ENCODE results near the gene MROH8. TPM values are rescaled to one million over a fixed set of nuclear protein-coding genes. Genes with fewer than 3 reads are reported as not detected.

The MROH8 gene
- total RNA-seq, 4 donors from 2014 or later: 1.6 to 6.2 (median 3.2) TPM

DNA sequence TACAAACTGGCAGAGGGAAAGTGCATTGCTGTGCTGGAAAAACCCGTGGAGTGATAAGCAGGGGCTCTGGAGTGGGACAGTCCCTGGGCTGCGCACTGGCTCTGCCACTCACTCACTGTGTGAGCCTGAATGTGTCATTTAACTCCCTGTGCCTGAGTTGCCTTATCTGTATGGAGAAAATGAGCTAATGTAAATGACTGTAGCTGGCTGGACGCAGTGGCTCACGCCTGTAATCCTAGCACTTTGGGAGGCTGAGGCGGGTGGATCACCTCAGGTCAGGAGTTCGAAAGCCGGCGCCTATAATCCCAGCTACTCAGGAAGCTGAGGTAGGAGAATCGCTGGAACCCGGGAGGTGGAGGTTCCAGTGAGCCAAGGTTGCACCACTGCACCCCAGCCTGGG, 18.7 kb downstream of the MROH8 start:
- Histone ChIP-seq H3K36me3 (peaks cover 0 to 18% of the 10 kb centered on the region in 2 donors), H3K27me3 (no peaks in the 10 kb centered on the region), H3K4me1 (no peaks in the 10 kb centered on the region), H3K4me3 (no peak overlapping the region), H3K9me3 (no peaks in the 10 kb centered on the region), H3K27ac (no peak overlapping the region)
- WGBS, 2 donors (ENCODE audit: low coverage in 1 of 2): 64 to 88% methylated on average over 2 to 4 of the region's 10 CpGs
- ATAC-seq: no peak
- TF ChIP-seq, protein P1, sequence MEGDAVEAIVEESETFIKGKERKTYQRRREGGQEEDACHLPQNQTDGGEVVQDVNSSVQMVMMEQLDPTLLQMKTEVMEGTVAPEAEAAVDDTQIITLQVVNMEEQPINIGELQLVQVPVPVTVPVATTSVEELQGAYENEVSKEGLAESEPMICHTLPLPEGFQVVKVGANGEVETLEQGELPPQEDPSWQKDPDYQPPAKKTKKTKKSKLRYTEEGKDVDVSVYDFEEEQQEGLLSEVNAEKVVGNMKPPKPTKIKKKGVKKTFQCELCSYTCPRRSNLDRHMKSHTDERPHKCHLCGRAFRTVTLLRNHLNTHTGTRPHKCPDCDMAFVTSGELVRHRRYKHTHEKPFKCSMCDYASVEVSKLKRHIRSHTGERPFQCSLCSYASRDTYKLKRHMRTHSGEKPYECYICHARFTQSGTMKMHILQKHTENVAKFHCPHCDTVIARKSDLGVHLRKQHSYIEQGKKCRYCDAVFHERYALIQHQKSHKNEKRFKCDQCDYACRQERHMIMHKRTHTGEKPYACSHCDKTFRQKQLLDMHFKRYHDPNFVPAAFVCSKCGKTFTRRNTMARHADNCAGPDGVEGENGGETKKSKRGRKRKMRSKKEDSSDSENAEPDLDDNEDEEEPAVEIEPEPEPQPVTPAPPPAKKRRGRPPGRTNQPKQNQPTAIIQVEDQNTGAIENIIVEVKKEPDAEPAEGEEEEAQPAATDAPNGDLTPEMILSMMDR (IDR thresholded peaks at IDR 0.05): no peak
- TF ChIP-seq EP300 (IDR thresholded peaks at IDR 0.05) (no peak), POLR2A (IDR thresholded peaks at IDR 0.05) (no peak), POLR2AphosphoS5 (IDR thresholded peaks at IDR 0.05) (no peak)

- 92 to 96% methylated on average over 3 to 4 of the region's 4 CpGs for WGBS, 2 donors (ENCODE audit: low coverage in 1 of 2)
- Histone ChIP-seq H3K9me3 (no peaks in the 10 kb centered on the region), H3K36me3 (peaks cover 0 to 28% of the 10 kb centered on the region in 2 donors), H3K27ac (no peak overlapping the region), H3K27me3 (no peaks in the 10 kb centered on the region), H3K4me3 (no peak overlapping the region), H3K4me1 (no peaks in the 10 kb centered on the region)
- ATAC-seq: no peak
- no peak for TF ChIP-seq POLR2AphosphoS5 (IDR thresholded peaks at IDR 0.05)
- TF ChIP-seq EP300 (IDR thresholded peaks at IDR 0.05): no peak
- TF ChIP-seq, protein P1 (IDR thresholded peaks at IDR 0.05): no peak
- TF ChIP-seq POLR2A (IDR thresholded peaks at IDR 0.05): no peak
Observed at GRCh38 chr20:37158248-37158647, 21.1 kb downstream of the MROH8 start.

GRCh38 chr20:37155987-37156386, 23.4 kb downstream of the MROH8 start:
- no peak overlapping the region for H3K27ac ChIP-seq
- no peak overlapping the region for H3K4me3 ChIP-seq
- TF ChIP-seq POLR2A (IDR thresholded peaks at IDR 0.05) (no peak), POLR2AphosphoS5 (IDR thresholded peaks at IDR 0.05) (no peak), EP300 (IDR thresholded peaks at IDR 0.05) (no peak)
- TF ChIP-seq, protein P1 (IDR thresholded peaks at IDR 0.05): no peak
- no peaks in the 10 kb centered on the region for H3K27me3 ChIP-seq
- H3K4me1 ChIP-seq: no peaks in the 10 kb centered on the region
- H3K36me3 ChIP-seq: peaks cover 0 to 28% of the 10 kb centered on the region in 2 donors
- 86 to 98% methylated on average over 6 to 9 of the region's 9 CpGs for WGBS, 2 donors (ENCODE audit: low coverage in 1 of 2)
- no peak for ATAC-seq
- no peaks in the 10 kb centered on the region for H3K9me3 ChIP-seq

DNA sequence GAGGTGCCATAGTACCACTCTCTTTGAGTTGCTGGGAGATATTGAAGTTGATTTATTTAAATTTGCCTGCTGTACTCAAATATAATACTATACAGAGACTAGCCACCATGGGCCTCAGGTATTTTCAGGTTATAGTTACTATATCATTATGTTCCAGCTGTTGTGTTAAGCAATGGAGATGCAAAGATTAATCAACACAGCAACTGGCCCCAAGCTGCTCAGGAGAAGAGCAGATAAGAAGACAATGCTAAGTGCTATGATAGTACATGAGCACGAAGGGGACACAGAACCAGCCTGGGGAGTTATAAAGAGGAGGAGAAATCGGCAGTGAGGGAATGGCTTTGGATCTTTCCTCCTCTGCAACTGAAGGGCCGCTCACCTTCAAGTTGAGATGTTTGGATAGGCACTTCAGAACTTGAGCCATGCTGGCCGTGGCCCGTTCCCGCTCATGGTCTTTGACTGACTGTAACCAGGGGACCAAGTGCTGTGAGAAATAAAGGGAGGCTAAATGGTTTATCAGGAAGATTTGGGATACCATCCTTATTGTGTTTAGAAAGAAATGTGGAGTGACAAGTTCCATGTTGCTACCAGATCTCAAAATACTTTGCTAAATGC, 24.6 kb downstream of the MROH8 start:
- H3K9me3 ChIP-seq: no peaks in the 10 kb centered on the region
- peaks cover 0 to 28% of the 10 kb centered on the region in 2 donors for H3K36me3 ChIP-seq
- TF ChIP-seq POLR2A (IDR thresholded peaks at IDR 0.05) (no peak), POLR2AphosphoS5 (IDR thresholded peaks at IDR 0.05) (no peak), EP300 (IDR thresholded peaks at IDR 0.05) (no peak)
- TF ChIP-seq, protein P1 (IDR thresholded peaks at IDR 0.05): no peak
- H3K27me3 ChIP-seq: no peaks in the 10 kb centered on the region
- H3K4me3 ChIP-seq: no peak overlapping the region
- H3K4me1 ChIP-seq: no peaks in the 10 kb centered on the region
- no peak overlapping the region for H3K27ac ChIP-seq
- ATAC-seq: no peak
- 86 to 90% methylated on average over 2 to 6 of the region's 6 CpGs for WGBS, 2 donors (ENCODE audit: low coverage in 1 of 2)

DNA sequence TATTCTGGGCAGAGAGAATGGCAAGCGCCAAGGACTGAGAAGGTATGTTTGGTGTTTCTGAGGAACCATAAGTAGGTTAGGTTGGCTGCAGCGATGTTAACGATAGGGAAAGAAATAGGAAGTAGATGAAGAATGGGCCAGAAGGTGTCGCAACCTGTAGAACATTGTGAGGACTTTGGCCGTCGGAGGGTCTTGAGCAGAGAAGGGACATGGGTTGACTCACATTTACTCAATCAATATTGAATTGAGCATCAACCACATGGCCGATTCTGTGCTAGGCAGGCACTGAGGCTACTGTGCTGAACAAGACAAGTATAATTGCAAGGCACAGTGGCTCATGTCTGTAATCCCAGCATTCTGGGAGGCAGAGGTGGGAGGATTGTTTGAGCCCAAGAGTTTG, 27.1 kb downstream of the MROH8 start:
- no peak overlapping the region for H3K4me3 ChIP-seq
- no peaks in the 10 kb centered on the region for H3K9me3 ChIP-seq
- no peaks in the 10 kb centered on the region for H3K27me3 ChIP-seq
- H3K36me3 ChIP-seq: peaks cover 0 to 32% of the 10 kb centered on the region in 2 donors
- TF ChIP-seq POLR2AphosphoS5 (IDR thresholded peaks at IDR 0.05) (no peak), EP300 (IDR thresholded peaks at IDR 0.05) (no peak), POLR2A (IDR thresholded peaks at IDR 0.05) (no peak)
- TF ChIP-seq, protein P1 (IDR thresholded peaks at IDR 0.05): no peak
- H3K4me1 ChIP-seq: no peaks in the 10 kb centered on the region
- ATAC-seq: no peak
- no peak overlapping the region for H3K27ac ChIP-seq
- 93 to 95% methylated on average over 7 of the region's 7 CpGs for WGBS, 2 donors (ENCODE audit: low coverage in 1 of 2)

Data from gastroesophageal sphincter (tissue), 4 donors.